ENCODE data around the gene RASAL2.

RASAL2 gene

DNA sequence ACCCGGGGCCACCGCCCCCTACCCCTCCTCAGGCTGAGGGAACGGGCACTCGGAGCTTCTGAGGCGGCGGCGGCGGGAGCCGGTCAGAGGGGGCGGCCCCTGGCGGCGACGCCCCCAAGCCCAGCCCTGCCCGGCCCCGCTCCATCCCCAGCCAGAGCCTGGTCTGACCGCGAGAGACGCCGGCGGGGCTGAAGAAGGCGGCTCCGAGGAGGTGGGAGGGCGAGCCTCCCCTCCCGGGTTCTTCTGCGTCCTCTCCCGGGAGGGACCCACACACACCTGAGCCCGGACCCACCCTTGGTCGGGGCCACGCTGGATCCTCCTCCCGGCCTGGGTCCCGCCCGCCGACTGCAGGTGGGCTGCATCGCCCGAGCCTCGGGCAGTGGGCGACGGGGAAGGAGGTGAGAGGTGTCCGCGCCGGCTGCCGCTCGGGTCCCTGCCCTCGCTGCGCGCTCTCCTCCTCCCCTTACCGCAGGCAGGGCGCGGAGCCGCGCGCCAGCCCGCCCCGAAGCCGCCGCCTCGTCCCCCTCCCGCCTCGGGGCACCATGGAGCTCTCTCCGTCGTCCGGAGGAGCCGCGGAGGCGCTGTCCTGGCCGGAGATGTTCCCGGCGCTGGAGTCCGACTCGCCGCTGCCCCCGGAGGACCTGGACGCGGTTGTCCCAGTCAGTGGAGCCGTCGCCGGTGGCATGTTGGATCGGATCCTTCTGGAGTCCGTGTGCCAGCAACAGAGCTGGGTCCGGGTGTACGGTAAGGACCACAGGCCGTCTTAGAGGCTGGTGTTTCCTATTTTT, at the start of gene RASAL2:
Gene RASAL2 (plus strand): TSS at position 154 of the 788 bp plus-strand sequence. CDS start 389 bp downstream, at position 543.
- peak; percentile 90 for DNase-seq

DNA sequence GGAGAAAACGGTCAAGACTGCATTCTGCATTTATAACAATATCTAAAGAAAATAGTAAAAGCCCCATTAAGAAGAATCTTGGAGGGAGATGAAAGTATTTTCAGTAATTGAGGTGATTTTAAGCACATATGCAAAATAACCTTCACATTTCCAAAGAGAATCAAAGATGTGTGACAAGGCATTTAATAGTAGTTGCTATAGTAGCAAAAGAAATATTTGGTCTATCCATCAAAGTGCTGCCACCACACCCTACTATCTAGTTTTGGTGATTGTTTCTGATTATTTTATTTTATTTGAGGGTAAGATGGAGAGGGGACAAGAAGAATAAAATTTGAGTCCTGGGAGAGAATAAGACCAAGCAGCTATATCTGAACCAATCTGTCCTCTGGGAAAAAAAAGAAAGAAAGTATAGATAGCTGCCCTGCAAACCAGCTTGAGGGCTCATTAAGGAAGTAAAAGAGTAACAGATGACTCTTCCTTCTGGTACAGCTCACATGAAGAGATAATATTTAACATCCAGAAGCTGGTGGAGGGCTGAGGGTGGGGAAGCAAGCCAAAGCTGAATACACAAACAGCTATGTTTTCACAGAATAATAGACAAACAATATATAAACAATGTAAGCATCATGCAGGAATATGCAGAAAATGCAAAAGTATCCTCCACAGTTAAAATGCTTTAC, 47.2 kb upstream of the RASAL2 start:
- DNase-seq, result no peak

GRCh38 chr1:178047403-178048093, 46.4 kb upstream of the RASAL2 start:
- no peak for DNase-seq

DNA sequence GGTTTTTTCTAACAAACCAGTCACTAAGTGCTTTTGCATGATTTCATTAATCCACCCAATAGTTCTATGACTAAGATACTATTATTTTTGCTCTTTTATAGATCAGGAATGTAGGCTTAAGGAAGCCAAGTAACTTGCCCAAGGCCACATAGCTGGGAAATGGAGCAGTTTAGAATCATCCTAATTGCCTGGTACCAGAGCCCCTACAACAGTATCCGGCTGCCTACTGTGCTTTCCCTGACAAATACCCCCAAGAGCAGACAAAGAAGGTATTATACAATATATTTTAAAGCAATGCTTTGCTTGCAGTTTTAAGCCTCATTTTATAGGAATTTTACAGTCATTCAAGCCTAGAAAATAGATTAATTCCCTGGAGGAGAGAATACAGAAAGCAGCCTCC, 45.5 kb upstream of the RASAL2 start:
- no peak for DNase-seq

DNA sequence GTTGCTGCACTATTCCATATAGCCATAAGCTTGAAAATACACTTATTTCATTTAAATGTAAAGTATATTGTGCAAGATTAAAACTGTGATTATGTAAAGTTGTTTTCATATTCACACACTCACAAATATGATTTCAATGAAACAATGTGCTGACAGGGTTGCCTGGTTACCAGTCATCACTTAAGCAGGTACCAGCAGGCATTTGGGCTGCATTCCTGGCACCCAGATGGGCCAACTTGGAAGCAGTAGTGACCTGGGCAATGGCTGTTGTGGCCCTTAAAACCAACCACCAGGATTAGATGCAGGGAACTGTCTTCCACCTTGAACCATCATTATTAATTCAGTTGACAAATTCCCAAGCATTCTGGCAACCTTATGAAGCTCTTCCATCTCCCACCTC, 45.0 kb upstream of the RASAL2 start:
- no peak for DNase-seq

- DNase-seq, result no peak
Measured at GRCh38 chr1:178050084-178050483, 43.8 kb upstream of the RASAL2 start.

DNA sequence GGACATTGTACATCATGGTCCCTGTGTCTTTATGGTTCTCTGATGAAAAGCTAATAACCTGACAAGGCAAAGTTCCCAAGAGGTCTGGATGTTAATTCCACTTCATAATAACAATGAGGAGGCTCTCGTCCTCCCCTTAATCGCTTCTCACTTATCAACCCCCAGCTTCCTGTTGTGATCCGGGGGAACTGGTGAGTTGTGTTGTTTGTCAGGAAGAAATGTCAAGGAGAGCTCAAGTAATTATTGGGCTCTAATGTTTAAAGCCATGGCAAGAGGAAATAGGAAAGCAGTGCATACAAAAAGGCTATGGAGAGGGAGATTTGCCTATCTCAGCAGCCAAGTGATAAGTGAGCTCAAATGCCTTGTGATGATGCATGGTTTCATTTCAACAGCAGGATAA, 42.8 kb upstream of the RASAL2 start:
- DNase-seq, result no peak

DNA sequence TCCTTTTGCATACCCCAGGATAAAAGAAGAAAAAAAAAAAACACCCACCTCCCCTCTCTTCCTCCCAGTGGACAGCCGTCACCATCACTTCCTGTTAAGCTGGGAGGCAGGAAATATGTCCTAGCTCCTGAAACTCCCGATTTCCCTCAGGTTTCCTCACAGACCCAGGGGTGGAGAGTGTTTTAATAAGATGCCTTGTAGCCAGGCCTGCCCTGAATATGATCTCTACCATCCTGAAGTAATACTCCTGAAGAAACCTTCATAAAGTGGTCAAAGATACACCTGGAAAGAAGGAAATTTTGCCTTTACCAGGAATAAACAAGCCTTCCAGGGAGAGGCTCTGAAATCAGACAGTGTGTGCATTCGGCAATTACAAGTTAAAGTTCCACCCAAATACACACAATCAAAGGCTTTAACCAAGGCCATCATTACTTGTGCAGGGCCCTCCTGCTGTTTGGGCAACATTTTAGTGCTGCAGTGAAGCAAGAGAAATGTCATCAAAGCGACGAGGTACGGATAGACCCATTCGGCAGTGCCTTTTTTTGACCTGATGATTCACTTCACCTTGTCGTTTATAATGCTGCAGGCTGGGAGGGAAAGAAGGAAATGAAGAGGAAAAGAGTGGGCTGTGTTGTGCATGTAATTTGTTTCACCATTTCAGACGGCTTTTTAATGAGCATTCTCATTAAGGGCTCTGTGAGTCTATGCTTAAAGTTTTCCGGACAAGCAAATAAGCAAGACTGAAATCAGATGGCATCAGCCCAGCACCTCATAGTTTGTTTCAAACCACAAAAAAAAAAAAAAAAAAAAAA, 41.0 kb upstream of the RASAL2 start:
- DNase-seq, result no peak

DNA sequence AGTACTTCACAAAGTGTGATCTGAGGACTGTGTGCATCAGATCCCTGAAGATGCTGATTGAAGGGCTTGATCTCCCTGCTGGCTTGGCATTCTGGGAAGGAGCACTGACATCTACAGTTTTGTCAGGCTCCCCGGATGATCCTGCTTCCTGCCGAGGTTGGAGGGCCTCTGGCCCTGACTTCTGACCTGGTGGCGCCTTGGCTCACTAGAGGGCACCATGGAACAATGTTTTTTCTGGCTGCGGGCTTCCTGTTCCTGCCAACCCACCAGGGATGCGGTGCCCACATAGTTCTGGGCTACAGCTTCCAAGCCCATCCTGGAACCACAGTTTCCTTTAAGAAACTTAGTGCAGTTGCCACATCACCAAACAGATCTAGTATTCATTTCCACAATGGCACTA, 38.8 kb upstream of the RASAL2 start:
- peak; percentile 77 for DNase-seq

- no peak for DNase-seq
Measured at GRCh38 chr1:178055779-178056471, 38.0 kb upstream of the RASAL2 start.

- no peak for DNase-seq
Measured at GRCh38 chr1:178057141-178057765, 36.7 kb upstream of the RASAL2 start.

- DNase-seq, result no peak
Measured at GRCh38 chr1:178057912-178058534, 35.9 kb upstream of the RASAL2 start.

GRCh38 chr1:178060789-178061556, 32.9 kb upstream of the RASAL2 start:
- DNase-seq, result peak; percentile 63

DNA sequence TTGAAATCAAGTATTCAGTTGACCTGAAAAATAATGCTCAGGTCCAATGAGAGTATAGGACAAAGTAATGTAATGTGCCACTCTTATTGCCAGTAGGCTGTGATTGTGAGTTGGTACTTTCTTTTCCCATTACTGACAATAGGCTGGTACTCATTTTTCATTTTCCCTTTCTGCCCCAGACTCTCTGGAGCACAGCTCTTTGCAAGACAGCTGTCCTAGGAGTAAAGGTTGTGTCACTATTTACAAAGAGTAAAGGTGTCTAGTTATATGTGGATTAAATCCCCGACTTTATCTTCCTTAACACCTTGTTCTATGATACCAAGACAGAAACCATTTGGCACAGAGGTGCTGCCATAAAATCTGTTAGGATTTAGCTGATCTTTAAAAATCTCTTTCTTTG, 32.3 kb upstream of the RASAL2 start:
- DNase-seq, result no peak

GRCh38 chr1:178064191-178064821, 29.6 kb upstream of the RASAL2 start:
- no peak for DNase-seq

GRCh38 chr1:178065250-178065649, 28.7 kb upstream of the RASAL2 start:
- DNase-seq, result no peak

DNA sequence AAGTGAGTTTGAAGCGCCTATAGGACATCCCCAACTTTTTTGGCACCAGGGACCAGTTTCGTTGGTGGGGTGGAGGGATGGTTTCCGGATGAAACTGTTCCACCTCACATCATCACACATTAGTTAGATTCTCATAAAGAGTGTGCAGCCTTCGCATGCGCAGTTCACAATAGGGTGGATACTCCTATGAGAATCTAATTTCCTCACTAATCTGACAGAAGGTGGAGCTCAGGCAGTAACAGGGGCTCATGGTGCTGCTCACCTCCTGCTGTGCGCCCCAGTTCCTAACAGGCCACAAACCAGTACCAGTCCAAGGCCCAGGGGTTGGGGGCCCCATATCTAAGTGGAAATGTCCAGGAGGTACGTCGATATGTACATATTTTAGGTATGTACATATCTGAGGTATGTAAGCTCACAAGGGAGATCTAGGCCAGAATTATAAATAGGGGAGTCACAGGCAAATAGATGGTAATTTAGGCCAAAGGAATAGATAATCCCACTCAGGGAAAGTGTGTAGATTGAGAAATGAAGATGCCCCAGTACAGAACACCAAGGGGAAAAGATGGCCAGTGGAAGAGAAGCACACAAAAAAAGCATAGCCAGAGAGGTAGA, 27.5 kb upstream of the RASAL2 start:
- no peak for DNase-seq

- no peak for DNase-seq
Measured at GRCh38 chr1:178066908-178067614, 26.8 kb upstream of the RASAL2 start.

GRCh38 chr1:178071811-178072210, 22.1 kb upstream of the RASAL2 start:
- no peak for DNase-seq

Measured in islet precursor cell (in vitro differentiated cells).